M059J (cell line): Measurements from ENCODE around the gene PIP4K2A. TPM values are rescaled to one million over a fixed set of nuclear protein-coding genes. Genes with fewer than 3 reads are reported as not detected.
A peak's percentile ranks its signal among the peaks of the same experiment; 100 is the strongest.
"Not testable (repeated sequence)": the region's sequence is repeated elsewhere in the genome, so short reads cannot be mapped to it uniquely, and the experiment has no call there.

ENCODE experiments used
- DNase-seq: peaks from one replicate; pipeline ENCODE4 v3.0.0-alpha.2; 2012; ENCODE audit warnings: low read depth
- total RNA-seq: library from RNA; depleted of rRNA; stranded (reverse); fragments of >200 nt; shearing (Covaris generic); gene quantifications from 2 replicates; pipeline ENCODE4 v1.2.3, GENCODE V29; 2014

The PIP4K2A gene
- total RNA-seq, 1 experiment from 2014 or later, result 26.6 TPM

DNA sequence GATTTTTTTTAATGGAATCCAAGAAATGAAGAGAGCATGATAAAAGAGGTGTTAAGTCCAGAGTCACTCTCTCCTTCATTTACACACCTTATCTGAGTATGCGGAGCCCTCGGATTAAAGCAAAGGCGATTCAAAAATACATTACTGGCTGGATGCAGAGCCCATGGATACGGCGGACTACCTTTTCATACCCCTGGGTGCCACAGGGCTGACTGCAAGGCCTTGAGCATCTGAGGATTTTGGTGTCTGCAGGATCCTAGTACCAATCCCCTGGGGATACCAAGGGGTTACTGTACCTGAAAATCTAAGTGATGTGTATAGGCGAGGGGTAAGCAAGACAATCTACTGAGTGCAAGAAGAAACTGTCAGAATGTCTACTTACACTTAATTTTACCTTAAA lies 20.5 kb downstream of the PIP4K2A start:
- DNase-seq, result no peak

DNA sequence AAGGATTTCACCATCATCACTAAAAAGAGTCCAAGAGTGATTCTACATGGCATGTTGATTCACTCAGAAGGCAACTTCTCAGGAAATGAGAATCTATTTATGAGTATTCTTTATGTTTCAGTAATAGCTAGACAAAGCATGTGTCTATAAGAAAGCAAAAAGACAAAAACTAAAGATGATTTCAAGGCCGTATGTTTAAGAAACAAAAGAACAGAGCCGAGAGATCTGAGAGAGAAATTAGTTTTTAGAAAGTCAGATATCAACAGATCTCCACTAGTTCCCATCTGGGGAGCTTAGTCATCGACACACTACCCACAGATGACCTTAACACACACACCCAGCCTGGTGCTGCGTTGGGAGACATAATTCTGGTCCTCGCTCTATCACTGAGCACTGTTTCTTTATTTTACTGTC lies 21.0 kb downstream of the PIP4K2A start:
- peak; percentile 62 for DNase-seq

DNA sequence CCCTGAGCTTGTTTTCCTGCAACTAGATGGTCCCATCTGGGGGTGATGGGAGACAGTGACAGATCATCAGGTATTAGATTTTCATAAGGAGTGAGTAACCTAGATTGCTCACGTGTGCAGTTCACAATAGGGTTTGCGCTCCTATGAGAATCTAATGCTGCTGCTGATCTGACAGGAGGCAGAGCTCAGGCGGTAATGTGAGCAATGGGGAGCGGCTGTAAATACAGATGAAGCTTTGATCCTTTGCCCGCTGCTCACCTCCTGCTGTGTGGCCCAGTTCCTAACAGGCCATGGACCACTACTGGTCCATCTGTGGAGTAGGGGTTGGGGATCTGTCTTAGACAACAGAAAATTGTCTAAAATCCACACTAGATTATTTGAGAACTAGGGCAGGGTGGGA lies 22.3 kb downstream of the PIP4K2A start:
- DNase-seq, result not testable (repeated sequence)

DNA sequence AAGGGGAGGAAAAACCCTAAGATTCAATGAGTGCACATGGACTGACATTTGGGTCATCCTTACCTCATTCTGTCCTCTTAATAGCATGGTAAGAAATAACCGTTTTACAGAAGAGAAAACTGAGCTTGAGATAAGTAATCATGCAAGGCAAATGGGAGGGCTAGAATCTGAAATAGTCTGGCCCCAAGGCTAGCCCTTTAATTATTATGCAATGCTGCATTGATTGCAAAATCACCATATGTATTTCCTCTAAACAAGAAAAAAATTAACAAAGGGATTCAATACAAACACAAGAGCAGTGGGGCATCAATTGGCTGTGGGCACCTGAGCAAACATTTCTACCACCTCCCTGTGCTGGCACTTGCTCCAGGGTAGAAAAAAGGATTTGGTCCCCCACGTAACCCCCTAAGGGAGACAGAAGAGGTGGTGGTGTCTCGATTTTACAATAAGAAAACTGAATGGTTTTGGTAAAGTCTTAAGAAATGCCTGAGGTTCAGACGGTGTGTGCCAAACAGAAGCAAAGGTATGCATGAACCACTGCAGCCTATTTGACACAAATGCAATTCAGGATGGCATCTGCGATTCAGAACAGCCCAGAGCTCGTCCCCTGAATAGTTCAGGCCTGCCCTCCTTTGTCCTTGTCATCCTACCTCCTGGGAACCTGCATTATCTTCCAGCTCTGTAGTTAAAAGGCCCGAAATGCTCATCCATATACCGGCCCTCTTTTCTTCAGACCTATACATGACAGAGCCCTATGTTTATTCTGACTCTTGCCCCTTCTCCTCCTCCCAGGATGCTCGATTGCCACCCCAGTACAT lies 23.6 kb downstream of the PIP4K2A start:
- DNase-seq, result no peak

DNA sequence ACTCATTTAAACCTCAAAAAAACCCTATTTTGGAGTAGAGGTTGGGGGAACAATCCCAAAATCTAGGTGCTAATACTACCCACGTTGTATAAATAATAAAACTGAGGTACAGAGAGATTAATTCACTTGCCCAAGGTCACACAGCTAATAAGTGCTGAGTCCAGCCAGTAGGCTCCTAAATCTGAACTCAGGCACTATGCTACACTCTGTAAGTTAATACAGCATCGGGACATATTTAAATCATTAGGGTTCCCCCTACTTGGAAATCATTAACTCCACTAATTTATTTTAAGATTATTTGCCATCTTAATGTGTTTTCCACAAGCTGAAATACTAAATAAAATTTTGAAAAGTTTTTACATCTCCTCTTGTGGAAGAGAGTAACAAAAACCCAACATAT lies 24.2 kb downstream of the PIP4K2A start:
- DNase-seq, result no peak

DNA sequence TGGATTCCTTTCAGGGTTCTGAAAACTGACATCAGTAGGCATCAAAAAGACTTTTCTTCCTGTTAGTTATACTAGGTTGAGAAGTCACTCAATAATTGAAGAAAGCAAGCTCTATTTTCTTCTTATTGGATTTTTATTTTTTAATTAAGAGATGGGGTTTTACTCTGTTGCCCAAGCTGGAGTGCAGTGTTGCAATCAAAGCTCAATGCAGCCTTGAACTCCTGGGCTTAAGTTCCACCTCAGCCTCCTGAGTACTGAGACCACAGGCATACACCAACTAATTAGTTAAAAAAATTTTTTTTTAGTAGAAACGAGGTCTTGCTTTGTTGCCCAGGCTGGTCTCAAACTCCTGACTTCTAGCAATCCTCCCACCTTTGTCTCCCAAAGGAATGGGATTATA lies 28.0 kb downstream of the PIP4K2A start:
- no peak for DNase-seq

DNA sequence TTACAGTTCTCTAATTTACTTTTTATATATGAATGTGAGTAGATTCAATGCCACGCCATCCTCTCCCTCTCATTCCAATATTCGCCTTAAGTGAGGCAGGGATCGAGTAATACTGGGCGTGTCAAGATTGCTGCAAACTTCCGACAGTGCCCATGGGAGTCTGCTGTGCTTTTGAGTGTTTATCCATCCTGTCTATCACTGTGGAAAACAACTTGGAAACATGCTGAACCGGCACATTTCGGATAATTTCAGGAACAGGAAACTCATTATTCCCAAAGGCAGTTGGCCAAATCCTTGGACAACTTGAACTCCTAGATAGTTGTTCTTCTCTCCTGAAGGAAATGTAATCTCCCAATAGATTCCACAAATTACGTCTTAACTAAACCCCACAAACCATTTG lies 28.5 kb downstream of the PIP4K2A start:
- no peak for DNase-seq

DNA sequence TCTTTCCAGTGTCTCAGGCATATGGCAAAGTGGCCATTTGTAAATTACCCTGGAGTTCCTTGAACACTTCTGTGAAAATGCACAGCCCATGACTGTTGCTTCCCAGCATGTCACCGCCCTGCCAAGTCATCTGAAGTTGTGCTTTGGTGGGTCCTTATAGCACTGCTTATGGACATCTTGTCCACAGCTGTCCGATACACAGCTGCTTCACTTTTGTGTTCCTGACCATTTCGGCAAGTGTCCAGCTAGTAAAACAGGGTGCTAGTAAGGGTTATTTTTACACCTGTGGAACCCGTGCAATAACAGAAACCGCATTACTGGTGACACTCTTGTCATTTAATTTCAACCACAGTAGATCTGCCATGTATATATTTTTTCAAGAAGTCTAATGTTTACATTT lies 29.7 kb downstream of the PIP4K2A start:
- DNase-seq, result no peak

DNA sequence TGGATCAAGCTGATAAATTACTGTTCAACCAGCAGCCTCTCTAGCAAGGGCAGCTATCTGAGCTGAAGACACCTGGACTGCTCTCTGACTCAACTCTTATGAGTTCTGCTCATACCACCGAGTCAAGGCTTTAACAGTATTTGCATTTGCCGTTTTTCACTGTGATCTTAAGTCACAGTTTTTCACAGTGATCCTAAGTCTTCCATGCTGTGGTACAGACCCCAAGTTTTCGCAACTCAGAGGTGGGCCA lies 31.3 kb downstream of the PIP4K2A start:
- peak; percentile 47 for DNase-seq

DNA sequence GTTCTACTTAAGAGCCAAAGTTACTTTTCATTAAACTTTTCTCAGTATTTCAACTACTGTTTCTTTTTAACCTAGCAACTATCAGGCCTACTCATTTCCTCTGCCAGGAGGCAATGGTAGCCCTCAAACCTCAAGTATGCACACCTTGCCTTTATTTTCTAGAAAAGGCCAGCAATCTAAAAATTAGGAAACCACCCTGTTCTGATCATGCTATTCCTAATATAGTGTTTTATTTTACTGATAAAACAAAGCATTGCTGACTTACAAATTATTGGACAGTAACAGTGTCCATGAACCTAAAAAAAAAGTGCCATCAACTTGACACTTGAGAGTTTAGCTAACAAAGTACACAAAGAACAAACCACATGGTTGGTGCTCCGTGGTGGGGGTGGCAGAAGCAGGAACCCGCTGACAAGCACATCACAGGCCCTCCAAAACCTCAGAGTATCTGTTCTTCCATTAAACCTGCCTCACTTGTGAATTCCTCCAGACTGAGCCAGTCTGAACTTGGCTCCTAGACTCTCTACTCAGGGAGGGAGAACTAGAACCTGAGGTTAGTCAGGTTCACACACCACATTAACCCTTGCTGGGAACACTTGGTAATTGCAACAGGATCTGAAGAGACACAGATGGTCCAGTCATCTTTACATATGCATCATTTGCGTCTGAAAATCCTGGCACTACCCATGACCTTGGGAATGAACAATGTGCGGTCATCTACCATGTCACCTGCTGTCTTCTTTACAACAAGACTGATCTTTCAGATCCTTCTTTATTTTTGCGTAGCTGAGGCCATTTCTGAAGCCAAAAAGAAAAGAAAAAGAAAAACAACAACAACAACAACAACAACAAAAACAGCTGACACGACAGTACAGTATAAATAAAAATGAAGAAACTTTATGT lies 31.9 kb downstream of the PIP4K2A start:
- peak; percentile 81 for DNase-seq

DNA sequence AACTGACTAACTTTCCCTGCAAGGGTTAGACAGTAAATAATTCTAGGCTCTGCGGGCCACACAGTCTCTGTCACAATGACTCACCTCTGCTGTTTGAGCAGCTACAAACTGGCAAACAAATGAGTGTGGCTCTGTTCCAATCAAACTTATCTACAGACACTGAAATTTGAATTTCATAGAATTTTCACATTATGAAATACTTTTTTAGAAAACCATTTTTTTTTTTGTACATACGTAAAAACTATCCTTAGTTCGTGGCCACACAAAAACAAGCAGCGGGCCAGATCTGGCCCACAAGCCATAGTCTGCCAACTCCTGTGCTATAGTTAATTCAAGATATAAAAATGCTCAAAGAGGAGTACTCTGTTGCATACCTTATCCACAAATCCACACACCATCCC lies 32.6 kb downstream of the PIP4K2A start:
- DNase-seq, result peak; percentile 77

DNA sequence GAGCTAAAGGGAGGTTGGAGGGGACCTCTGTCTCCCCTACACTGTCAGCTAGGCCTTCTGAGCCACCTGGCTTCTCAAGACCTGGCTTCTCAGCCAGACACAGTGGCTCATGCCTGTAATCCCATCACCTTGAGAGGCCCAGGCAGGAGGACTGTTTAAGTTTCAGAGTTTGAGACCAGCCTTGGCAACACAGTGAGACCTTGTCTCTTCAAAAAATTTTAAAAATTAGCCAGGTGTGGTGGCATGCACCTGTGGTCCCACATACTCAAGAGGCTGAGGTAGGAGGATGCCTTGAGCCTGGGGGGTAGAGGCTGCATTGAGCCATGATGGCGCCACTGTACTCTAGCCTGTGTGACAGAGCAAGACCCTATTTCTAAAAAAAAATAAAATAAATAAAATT lies 33.1 kb downstream of the PIP4K2A start:
- no peak for DNase-seq

DNA sequence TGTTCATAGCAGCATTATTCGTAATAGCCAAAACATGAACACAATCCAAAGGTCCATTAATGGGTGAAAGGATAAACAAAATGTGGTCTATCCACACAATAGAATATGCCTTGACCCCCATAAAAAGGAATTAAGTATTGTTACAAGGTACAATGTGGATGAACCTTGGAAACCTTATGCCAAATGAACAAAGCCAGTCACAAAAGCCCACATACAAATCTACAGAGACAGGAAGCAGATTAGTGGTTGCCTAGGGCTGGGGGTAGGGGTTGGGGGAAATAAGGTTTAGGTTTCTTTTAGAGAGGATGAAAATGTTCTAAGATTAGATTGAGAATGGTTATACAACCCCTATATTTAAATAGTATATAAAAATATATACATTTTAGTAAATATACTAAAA lies 34.8 kb downstream of the PIP4K2A start:
- DNase-seq, result no peak

DNA sequence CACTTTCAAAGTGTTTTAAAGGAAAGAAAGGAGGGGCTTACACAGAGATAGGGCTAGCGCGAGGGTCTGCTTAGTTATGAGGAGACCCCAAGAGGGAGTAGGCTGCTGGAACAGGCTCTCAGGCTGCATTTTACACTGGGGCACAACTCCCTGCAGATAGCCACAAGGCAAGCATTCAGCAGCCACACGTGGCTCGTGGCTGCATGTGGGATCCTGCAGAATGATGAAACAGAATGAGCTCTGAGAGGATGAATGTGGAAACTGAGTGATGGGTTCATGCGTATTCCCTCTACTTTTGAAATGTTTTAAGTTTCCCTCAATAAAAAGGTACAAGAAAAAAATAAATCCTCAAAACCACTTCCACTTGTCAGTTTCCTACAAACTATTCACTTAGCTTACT lies 37.0 kb downstream of the PIP4K2A start:
- no peak for DNase-seq

DNA sequence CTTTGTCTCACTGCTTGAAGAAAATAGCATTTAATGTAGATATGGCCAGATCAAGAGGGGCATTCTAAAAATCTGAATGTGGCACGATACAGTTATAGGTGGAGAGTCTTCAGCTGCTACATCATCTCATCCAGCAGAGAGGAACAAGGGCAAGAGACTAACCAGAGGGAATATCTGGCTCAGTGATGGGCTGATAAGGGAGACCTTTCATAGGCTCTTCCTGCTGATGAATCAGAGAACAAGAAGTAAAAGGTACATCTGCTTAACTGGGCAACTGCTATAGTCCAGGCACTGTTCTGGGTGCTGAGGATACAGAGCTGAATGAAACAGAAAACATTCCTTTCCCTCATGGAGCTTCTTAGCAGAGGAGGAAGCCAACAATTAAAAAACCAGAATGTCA lies 37.9 kb downstream of the PIP4K2A start:
- no peak for DNase-seq

DNA sequence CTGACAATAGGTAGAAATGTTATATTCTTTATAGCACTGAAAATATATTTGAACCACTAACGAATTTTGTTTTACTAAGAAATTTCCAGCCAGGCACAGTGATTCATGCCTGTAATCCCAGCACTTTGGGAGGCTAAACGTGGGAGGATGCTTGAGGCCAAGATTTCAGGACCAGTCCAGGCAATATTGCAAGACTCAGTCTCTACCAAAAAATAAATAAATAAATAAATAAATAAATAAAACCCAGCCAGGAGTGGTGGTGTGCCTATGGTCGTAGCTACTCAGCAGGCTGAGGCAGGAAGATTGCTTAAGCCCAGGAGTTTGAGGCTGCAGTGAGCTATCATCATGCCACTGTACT lies 39.8 kb downstream of the PIP4K2A start:
- DNase-seq, result no peak

DNA sequence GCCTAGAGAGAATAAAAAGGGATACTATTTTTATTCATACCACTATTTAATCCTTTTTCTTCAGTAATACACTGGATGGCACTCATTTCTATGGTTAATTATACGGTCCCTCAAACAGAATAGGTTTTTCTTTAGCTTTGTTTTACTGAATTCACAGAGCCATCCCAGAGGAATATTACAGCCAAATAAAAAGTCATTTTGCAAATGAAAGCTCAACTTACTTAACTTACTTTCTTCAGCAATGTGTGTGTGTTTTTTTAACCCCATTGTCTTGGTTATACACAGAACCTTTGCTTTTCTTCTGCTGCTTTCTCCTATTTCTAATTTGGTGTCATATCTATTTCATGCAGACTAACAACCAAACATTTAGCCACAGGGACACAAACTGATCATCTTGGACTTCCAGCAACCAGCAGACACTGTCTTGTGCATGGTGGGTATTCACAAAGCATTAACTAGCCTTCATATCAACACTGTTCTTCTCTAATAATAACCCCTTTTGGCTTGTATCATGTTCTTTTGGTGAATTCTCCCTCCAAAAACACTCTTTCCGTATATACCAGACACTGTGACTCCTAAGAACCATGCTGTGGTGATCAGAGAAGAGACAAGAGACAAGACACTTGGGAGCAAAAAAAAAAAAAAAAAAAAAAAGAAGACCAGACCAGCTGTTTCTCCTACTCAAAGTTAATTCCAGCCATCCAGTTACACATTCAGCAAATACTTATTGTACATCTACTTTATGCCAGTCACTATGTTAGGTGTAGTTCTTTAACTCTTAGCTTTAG lies 40.4 kb downstream of the PIP4K2A start:
- no peak for DNase-seq

DNA sequence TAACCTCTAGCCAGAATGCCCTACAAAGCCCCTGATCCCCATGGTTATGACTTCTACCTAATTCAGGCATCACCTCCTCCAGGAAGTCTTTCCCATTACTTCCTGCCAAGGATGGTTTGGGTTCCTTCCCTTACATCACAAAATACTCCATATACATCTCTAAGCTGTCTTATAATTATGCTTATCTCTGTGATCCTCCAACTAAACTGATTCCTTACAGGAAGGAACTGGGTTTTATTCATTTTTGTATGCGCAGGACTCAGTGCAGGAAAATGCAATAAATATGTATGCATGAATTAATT lies 41.3 kb downstream of the PIP4K2A start:
- no peak for DNase-seq

DNA sequence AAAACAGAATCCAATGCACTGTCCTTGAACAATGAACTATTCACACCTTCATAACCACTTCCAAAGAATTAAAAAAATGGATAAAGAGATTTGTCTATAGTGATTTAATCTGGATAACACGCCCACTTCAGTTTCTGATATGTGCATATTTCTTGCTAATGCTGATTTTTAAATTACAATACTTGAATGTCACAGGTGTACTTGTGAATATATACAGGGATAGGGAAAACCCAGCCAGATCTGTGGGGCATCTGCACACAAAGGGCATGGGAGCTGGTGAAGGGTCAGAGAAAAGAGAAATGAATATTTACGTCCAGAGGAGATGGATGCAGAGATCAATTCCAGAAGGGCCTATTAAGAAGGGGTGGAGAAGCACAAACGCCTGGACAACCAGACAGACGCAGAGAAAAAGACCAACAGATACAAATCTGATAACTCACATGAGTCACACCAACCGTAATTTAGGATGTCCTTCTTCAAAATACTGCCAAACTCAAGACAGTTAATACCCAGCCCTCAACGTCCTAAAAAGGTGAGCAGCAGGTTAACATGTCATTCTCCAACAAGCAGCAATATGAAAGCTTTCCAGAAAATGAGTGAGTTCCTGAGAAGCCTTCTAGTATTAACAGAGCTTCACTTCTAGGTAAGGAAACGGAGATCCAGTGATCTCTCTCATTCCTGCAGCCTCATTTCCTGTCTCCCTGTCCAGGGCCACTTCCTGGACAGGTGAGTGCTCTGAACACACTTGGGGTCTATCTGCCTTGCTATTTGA lies 41.9 kb downstream of the PIP4K2A start:
- DNase-seq, result no peak

DNA sequence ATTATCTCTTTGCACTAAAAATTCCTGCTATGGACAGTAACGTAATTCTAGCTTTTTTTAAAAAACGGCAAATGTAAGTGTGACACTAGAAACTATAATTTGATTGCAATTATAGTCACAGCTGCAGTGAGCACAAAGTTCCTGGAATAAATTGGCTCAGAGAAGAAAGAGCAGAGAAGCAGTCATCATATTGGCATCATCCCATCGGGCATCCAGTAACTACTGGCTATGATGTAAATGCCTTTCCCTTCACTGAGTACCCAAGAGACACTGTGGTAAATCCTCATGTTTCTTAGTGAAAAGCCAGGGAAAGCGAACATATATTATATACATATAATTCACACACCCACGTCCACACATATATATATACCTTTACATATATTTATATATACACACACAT lies 43.6 kb downstream of the PIP4K2A start:
- no peak for DNase-seq

DNA sequence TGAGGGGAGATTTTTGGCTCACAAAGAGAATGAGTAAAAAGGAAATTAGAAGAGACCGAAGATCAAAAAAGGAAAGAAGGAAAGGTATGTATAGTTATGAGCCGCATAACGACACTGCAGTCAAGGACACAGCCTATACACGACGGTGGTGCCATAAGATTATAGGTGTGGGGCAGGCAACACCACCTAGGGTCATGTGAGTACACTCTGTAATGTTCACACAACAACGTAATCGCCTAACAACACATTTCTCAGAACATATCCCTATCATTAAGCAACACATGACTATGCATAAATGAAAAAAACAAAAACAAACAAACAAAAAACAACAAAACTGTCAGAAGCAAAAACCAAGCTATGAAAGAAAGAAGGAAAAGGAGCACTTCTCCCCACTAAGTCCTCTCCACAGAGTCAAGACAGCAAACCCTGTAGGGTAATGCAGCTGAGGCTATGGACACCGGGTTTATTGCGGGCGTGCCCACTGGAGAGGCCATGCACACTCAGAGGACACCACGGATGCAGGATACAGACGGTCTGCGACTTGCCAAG lies 45.1 kb downstream of the PIP4K2A start:
- DNase-seq, result no peak

DNA sequence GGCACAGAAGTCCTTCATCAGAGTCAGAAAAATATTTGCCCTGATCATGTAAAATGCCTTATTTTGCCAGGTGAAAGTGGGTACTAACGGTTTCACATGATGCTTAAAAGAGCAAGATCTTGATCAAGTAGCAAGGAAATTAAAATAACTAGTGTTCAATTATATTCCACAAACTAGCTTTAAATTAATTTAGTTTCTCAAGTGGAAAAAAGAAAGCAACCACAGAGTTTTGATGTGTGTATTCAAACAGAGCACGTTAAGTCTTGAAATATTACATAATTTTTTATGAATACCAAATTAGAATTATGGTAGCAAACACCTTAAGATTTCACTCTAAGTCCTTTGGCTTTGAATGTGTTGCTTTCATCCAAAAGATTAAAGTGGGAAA lies 47.3 kb downstream of the PIP4K2A start:
- DNase-seq, result no peak
